GM19328 (cell line): ENCODE results near the gene MRC1.

Experiments
- ATAC-seq: cut with Tn5 transposase; IDR thresholded peaks from one replicate; pipeline ENCODE4 v1.9.1; 2021; ENCODE audit warnings: mild to moderate bottlenecking, moderate library complexity; ENCODE audit not compliant: unreplicated experiment

The MRC1 gene

DNA sequence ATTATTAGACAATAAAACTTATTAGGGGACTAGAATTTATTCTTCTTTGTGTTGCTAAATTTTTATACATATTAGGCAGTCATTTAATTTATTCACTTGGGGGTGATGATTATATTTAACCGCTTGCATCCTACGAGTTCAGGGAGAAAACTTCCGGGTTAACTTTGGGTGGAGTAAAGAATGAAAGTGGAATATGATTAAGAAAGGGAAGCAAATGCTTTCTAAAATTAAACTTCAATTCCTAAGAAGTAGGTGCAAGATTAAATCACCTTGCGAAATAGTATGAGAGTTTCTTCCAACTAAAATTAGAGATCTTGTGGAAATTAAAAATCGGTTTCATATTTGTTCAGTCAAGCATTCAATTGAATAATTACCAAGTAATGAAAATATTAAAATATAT, 33.5 kb downstream of the MRC1 start:
- no peak for ATAC-seq

- ATAC-seq = no peak
Measured at GRCh38 chr10:17847585-17848296, 38.6 kb downstream of the MRC1 start.

- ATAC-seq = no peak
Measured at GRCh38 chr10:17848646-17849045, 39.5 kb downstream of the MRC1 start.

GRCh38 chr10:17850501-17850900, 41.4 kb downstream of the MRC1 start:
- ATAC-seq = no peak

DNA sequence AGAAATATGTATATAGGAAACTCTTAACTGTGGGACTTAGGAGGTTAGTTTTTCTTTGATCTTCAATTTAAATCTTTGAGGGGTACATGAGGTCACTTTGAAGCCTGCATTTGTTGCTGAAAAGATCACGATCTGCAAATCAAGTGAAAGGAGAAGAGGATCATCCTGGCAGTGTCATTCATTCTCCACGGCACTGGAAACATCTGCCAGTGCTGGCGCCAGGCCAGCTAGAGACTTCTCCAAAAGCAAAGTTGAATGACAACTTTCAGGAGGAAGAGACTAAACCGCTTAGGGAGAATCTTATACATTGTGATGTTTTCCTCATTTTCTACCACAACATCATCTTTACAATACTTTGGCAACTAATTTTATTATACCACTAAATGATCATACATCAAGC, 42.5 kb downstream of the MRC1 start:
- no peak for ATAC-seq

DNA sequence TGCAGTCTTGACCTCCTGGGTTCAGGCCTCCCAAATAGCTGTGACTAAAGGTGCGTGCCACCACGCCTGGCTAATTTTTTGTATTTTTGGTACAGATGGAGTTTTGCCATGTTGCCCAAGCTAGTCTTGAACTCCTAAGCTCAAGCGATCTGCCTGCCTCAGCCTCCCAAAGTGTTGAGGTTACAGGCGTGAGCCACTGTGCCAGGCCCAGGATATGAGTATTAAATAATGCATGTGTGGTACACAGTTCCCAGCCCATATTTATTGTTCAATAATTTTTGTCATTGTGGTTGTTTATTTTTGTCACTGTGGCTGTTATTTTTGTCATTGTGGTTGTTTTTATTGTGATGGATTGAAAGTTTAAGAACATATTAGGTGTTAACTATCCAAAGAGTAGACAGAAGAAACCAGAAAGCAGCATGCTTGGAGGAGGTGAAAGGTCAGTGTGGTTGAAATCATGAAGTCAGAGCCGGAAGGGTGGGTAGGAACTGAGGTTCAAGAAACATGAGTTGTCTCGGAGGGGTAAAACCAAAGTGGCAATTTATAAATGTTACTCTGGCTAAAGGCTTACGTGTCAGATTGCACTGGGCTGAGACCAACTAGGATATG, 45.0 kb downstream of the MRC1 start:
- ATAC-seq = no peak

- no peak for ATAC-seq
Measured at GRCh38 chr10:17857040-17857439, 47.9 kb downstream of the MRC1 start.

DNA sequence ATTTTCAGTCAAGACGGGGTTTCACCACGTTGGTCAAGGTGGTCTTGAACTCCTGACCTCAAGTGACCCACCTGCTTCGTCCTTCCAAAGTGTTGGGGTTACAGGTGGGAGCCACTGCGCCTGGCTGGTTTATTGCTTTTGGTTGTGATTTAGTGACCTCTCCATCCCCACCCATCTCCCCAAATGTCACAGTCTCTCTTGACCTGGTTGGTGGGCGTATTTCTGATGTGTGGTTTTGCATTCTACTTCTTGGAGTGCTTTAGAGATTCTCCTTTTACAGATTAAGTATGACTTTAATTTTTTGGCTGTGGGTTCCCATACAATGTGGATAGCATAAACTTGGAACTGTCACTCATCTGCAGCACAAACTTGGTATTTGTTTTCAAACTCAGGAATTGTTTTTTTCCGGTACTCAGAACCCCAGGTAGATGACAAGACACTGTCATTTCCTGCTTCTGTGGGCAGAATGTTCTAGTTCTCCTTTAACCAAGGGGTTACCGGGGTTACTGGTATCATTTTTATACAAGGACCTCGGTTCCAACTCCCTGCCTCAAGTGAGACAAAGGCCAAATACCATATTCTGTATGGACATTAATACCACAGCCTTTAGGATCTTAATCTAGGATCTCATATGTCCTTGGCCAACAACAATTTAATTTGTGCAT, 50.5 kb downstream of the MRC1 start:
- no peak for ATAC-seq

DNA sequence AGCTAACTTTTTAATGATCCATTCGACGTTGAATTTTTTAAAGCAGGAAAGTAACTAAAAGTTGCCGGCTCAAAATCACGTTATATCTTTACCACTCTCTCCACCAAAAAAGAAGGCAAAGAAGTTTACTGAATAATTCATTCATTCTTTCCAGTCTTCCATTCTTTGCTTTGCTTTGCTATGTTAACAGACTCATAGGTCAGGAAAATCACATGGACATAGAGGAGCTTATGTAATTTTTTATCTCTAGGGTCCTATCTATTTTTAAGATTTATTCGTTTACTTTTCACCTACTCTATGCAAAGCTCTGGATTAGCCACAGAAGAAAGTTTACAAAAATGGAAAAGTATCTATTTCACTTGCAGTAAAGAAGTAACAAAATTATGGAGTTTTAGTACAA, 52.6 kb downstream of the MRC1 start:
- no peak for ATAC-seq

DNA sequence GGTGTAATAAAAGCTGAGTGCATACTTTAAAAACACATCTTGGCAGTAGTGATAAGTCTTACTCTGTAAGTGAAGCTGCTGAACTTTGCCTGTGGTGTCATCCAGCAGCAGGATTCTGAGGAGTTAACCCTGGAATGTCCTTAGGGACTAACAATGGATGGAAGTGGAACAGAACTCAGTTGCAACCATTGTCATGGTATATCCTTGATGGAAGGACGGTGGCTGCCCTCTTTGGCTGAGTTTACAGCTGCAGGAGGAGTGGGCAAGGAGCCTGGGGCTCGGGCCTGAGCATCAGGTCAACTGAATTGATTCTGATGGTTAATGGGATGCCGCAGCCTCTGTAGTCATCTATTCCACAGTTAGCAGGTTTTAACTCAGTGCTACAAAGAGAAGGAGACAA, 56.2 kb downstream of the MRC1 start:
- ATAC-seq = no peak

- ATAC-seq = no peak
Measured at GRCh38 chr10:17866346-17866745, 57.2 kb downstream of the MRC1 start.

DNA sequence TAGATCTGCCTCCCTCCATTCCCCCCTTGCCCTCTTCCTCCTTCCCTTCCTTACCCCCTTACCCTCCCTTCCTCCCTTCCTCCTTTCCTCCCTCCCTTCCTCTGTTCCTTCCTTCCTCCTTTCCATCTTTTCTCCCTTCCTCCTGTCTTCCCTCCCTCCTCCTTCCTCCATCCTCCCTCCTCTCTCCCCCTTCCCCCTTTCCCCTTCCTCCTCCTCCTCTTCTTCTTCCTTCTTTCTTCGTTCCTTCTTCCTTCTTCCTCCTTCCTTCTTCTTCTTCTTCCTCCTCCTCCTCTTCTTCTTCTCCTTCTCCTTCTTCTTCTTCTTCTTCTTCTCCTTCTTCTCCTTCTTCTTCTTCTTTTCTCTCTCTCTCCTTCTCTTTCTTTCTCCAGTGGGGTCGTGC, 57.9 kb downstream of the MRC1 start:
- ATAC-seq = no peak

DNA sequence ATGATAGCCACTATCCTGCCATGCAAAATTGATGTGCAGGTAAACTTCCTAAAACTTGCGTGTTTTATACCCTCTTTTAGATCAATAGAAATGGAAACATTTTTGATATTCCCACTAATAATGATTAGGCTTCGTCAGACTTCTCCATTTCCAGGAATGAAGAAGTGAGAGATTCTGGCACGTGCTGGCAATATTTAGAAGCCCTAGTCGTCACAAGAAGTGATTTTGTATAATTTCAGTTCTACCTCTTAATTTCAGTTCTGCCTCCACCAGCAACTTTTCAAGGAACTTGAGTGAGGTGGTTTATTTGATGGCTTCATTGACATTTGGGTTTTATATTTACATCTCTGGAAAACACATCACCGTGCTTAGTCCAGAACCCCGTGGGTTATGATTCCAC, 61.9 kb downstream of the MRC1 start:
- no peak for ATAC-seq

DNA sequence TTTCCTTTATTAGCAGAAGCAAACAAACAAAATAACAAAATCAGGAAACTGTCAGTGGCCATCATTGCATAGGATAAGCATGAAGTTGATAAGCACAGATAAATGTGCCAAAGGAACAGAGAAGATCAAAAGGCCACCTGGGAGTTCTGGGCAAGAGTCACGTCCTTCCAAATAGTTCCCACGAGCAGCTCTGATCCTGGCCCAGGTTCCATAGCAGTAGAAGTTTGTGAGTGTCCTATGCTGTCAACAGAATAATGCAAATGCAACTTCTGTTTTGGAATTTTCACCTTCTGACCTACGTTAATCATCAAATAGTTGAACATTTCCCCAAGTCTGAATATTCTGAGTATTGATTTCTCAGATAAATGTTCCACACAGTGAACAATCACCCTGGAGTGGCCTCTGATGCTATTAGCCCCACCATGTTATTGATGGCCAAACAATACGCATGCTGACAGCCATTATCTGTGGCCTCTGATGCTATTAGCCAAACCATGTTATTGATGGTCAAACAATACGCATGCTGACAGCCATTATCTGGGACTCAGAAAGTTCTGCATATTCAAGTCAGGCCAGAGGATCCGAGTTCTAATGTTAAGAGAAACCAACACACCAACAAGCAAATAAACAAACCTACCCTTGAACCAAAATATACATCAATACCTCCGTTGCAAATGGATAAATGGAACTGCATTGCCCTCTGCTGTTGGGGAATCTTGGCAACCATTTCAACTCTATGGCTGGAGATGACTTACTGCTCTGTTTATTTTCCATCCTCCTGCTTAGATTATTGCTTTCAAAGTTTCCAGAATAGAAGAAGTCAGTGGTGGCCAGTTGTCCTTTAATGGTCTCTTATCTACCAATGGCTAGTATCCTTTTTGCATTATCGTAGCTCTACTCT, 63.3 kb downstream of the MRC1 start:
- ATAC-seq = no peak

GRCh38 chr10:17873946-17874345, 64.8 kb downstream of the MRC1 start:
- no peak for ATAC-seq

GRCh38 chr10:17877121-17877520, 68.0 kb downstream of the MRC1 start:
- ATAC-seq = no peak

- ATAC-seq = no peak
Measured at GRCh38 chr10:17878896-17879295, 69.7 kb downstream of the MRC1 start.

- no peak for ATAC-seq
Measured at GRCh38 chr10:17880601-17881000, 71.5 kb downstream of the MRC1 start.

DNA sequence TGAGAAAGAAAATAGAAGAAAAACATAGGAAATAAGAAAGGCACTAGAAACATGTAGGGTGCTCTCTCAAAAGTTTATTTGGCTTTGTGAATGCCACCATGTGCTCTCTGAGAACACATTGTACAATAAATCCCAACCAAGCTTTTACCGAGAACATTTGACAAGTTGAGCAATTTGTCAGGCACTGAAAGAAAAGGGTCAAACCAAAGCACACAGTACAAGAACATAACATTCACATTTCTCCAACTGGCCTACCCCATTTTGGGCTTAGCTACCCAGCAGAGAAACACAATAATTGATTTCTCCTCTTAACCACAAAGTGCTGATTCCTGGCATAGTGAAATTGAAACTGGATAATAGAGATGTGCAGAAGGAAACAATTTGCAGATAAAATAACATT, 73.4 kb downstream of the MRC1 start:
- ATAC-seq = no peak

DNA sequence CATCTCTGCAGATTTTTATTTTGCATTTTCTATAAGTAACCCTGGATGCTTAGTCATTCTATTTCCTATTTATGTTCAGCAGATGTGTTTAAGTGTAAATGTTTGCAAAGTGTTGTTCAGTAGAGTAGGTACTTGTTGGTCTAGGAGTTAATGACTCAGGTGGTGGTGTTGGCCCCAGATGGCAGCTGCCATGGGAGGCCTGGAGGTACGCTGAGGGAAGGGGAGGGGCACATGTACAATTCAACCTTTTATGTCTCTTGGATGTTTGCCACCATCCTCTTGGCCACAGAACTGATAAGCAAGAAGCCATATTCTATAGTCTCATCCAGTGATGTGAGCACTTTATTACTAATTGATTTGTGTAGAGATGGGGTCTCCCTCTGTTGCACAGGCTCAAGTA, 74.5 kb downstream of the MRC1 start:
- no peak for ATAC-seq

GRCh38 chr10:17888189-17888588, 79.0 kb downstream of the MRC1 start:
- ATAC-seq = no peak
